Breast epithelium (tissue), 3 donors: ENCODE data around the gene PALMD.

Experiments used
- POLR2A ChIP-seq: fragments of 450-650 bp; IDR thresholded peaks from one replicate; pipeline ENCODE4 v1.6.1; 2016; ENCODE audit warnings: antibody characterized with exemption, mild to moderate bottlenecking, moderate library complexity
- TF ChIP-seq, protein P1 (sequence below), 3 donors: fragments of 450-650 bp; IDR thresholded peaks; one replicate each; pipeline ENCODE4 v1.5.1; 2016 to 2017; ENCODE audit warnings: antibody characterized with exemption in 3 of 3, mild to moderate bottlenecking in 3 of 3, moderate library complexity in 3 of 3

GRCh38 chr1:99658031-99658290 is 12.0 kb downstream of the PALMD start:
- TF ChIP-seq, protein P1, sequence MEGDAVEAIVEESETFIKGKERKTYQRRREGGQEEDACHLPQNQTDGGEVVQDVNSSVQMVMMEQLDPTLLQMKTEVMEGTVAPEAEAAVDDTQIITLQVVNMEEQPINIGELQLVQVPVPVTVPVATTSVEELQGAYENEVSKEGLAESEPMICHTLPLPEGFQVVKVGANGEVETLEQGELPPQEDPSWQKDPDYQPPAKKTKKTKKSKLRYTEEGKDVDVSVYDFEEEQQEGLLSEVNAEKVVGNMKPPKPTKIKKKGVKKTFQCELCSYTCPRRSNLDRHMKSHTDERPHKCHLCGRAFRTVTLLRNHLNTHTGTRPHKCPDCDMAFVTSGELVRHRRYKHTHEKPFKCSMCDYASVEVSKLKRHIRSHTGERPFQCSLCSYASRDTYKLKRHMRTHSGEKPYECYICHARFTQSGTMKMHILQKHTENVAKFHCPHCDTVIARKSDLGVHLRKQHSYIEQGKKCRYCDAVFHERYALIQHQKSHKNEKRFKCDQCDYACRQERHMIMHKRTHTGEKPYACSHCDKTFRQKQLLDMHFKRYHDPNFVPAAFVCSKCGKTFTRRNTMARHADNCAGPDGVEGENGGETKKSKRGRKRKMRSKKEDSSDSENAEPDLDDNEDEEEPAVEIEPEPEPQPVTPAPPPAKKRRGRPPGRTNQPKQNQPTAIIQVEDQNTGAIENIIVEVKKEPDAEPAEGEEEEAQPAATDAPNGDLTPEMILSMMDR (IDR thresholded peaks at IDR 0.05), result no peak
- TF ChIP-seq POLR2A, result no peak
